ENCODE data around the gene NEMP1. TPM values are rescaled to one million over a fixed set of nuclear protein-coding genes. Genes with fewer than 3 reads are reported as not detected.

NEMP1 gene
- polyA plus RNA-seq, 1 donor from 2014 or later: 6.8 TPM

DNA sequence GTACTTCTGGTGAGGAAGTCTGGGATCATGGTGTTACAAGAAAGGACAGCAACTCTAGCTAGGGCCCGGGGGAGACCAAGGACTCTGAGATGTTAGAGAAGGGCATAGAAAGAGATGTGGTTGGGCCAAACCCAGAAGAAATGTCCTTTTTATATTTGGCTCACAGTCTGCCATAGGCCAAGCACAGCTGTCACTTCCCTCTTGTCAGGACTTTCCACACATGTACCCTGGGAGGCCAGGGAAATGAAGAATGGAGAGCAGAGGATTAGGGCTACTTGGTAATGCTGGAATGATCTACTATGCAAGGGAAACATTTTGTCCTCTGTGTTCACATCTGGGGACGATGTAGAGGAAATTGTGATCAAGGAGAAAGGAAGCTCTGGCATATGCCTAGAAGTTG is 37.8 kb downstream of the NEMP1 start:
- H3F3A ChIP-seq (ENCODE audit: insufficient read depth, low read length, poor library complexity, severe bottlenecking): no peaks in the 10 kb centered on the region
- no peak overlapping the region for H3K4me3 ChIP-seq (ENCODE audit: low read length)
- no peaks in the 10 kb centered on the region for H3K9me3 ChIP-seq (ENCODE audit: low read length)
- no peak overlapping the region for H3K27ac ChIP-seq (ENCODE audit: low read length)
- TF ChIP-seq POLR2AphosphoS5 (IDR thresholded peaks at IDR 0.05) (no peak), TAF1 (IDR thresholded peaks at IDR 0.05; ENCODE audit: low read depth) (no peak)
- H3K27me3 ChIP-seq (ENCODE audit: insufficient read depth, low read depth, low read length): no peaks in the 10 kb centered on the region
- H3K9ac ChIP-seq (ENCODE audit: low read length): no peak overlapping the region
- H3K4me2 ChIP-seq (ENCODE audit: low read length): no peak overlapping the region
- no peaks in the 10 kb centered on the region for H3K9me2 ChIP-seq (ENCODE audit: insufficient read depth, low read length)
- no peaks in the 10 kb centered on the region for H4K20me1 ChIP-seq (ENCODE audit: insufficient read depth)
- H3K36me3 ChIP-seq (ENCODE audit: insufficient read depth, low read length): no peaks in the 10 kb centered on the region
- H2AFZ ChIP-seq (ENCODE audit: low read depth, low read length): no peak overlapping the region
- H3K79me2 ChIP-seq (replicated peaks; ENCODE audit: insufficient read depth, low read length): no peaks in the 10 kb centered on the region

DNA sequence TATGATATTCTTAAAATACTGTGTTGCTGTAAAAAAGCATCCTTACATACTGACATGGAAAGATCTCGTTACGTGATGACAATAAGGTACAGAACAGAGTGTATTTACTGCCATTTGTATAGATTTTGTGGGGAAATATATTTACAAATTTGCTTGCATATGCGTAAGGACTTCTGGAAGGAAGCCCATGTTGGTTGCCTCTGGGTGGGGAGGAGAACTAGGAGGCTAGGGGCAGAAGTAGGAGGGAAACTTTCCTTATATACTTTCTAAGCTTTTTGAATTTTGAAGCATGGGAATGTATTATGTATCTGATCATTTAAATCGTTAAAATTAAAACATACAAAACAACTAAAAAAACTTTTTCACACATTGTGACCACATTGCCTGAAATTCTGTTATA is 38.4 kb downstream of the NEMP1 start:
- TF ChIP-seq CTCF (IDR thresholded peaks at IDR 0.05; ENCODE audit: poor library complexity, severe bottlenecking): no peak
- no peak for TF ChIP-seq REST (IDR thresholded peaks at IDR 0.05; ENCODE audit: borderline replicate concordance)
- TF ChIP-seq SMC3 (conservative IDR thresholded peaks at IDR 0.05; ENCODE audit: poor library complexity): no peak
- no peak for TF ChIP-seq EZH2 (IDR thresholded peaks at IDR 0.05; ENCODE audit: borderline replicate concordance, insufficient read depth, low read length, poor library complexity, severe bottlenecking)
- no peak for TF ChIP-seq TAF1 (IDR thresholded peaks at IDR 0.05; ENCODE audit: low read depth)
- no peak for TF ChIP-seq POLR2AphosphoS5 (IDR thresholded peaks at IDR 0.05)
- TF ChIP-seq RAD21 (conservative IDR thresholded peaks at IDR 0.05): no peak
- TF ChIP-seq MXI1 (conservative IDR thresholded peaks at IDR 0.05; ENCODE audit: poor library complexity, severe bottlenecking): no peak
- no peak for TF ChIP-seq EP300 (conservative IDR thresholded peaks at IDR 0.05; ENCODE audit: poor library complexity, severe bottlenecking)

More for the DNA sequence above, 38.4 kb downstream of the NEMP1 start:
- Histone ChIP-seq H3K79me2 (replicated peaks; ENCODE audit: insufficient read depth, low read length) (no peaks in the 10 kb centered on the region), H2AFZ (ENCODE audit: low read depth, low read length) (no peak overlapping the region), H3K4me2 (ENCODE audit: low read length) (no peak overlapping the region), H3K27me3 (ENCODE audit: insufficient read depth, low read depth, low read length) (no peaks in the 10 kb centered on the region), H3K9me3 (ENCODE audit: low read length) (no peaks in the 10 kb centered on the region), H3K36me3 (ENCODE audit: insufficient read depth, low read length) (no peaks in the 10 kb centered on the region), H3K9ac (ENCODE audit: low read length) (no peak overlapping the region), H3K27ac (ENCODE audit: low read length) (no peak overlapping the region), H3F3A (ENCODE audit: insufficient read depth, low read length, poor library complexity, severe bottlenecking) (no peaks in the 10 kb centered on the region), H4K20me1 (ENCODE audit: insufficient read depth) (no peaks in the 10 kb centered on the region), H3K9me2 (ENCODE audit: insufficient read depth, low read length) (no peaks in the 10 kb centered on the region), H3K4me3 (ENCODE audit: low read length) (no peak overlapping the region)
